Right renal pelvis (tissue), 4 donors: ENCODE results near the gene ZNF655. TPM values are rescaled to one million over a fixed set of nuclear protein-coding genes. Genes with fewer than 3 reads are reported as not detected.
"Not testable (repeated sequence)": the region's sequence is repeated elsewhere in the genome, so short reads cannot be mapped to it uniquely, and the experiment has no call there.

Source experiments
- DNase-seq, 4 donors: peaks; one replicate each; pipeline ENCODE4 v3.0.0-alpha.2; 2013; ENCODE audit warnings: low read depth in 4 of 4, low spot score in 3 of 4, missing footprints in 1 of 4
- polyA plus RNA-seq, 4 donors: library from polyadenylated mRNA; unstranded; fragments of 120-200 nt; gene quantifications; one replicate each; pipeline ENCODE4 v1.2.1, GENCODE V29; 2013; ENCODE audit not compliant: insufficient read length in 4 of 4

ZNF655 gene
- polyA plus RNA-seq, 4 donors = 65.7 to 81.6 (median 73.6) TPM

DNA sequence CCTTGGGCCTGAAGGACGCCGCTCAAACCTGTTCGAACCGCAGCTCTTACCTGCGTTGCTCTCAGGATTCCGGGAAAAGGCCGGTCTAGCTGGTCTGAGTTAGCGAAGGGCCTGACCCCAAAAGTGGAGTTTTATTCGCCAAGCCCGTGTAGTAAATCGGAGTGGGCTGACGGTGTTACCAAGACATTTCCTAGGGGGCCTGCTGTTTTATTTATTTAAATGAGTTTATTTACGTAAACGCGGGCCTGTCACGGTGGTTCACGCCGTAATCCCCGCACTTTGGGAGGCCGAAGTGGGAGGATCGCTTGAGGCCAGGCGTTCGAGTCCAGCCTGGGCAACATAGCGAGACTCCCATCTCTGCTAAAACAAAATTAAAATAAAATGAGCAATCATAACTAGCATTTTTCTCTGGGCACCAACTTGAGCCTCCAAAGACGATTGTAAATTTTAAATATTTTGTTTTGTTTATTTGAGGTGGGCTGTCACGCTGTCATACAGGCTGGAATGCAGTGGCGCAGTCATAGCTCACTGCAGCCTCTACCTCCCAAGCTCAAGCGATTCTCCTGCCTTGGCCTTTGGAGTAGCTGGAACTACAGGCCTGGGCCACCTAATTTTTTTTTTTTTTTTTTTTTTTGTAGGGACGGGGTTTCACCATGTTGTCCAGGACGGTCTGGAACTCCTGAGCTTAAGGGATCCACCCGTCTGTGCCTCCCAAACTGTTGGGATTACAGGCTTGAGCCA, 903 bp downstream of the ZNF655 start:
- DNase-seq = peak in 1 of 4 donors; percentile 39

DNA sequence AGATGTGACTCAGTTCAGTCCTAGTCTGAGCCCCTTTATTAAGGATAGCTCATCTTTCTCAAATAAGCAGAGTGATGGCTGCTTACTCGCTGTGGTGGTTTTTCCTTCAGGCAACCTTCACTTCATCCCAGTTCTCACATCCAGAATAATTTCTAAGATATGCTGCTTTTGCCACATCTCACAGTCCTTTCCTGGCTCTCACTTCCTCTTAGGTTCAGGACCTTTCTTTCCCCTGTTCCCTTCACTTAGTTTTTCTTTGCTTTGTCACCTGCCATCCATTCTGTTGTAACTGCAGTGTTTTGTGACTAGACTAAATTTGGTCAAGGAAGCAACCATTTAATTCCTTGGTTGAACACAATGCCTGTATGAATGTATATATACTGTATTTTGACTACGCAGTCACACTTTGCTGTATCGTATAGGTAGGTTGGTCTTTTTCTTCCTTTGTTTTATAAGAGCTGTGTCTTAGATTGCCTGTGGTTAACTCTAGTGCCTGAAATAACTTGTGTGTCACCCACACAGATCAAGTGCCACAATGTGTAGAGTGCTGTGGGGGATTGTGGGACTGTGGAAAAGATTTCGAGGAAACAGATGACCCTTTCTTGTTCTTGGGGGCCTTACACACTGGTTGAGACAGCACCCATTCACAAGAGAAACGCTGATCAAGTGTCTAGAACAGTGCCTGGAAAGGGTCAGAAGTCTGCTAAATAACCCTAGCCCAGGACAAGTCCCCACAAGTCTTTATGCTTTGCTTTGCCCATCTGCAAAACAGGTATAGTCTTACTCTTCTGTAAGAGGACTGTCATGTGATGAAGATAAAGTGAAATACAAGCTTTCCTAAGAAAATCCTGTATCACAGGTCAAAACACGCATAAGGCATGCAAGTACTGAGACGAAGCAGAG, 2.6 kb downstream of the ZNF655 start:
- no peak for DNase-seq

DNA sequence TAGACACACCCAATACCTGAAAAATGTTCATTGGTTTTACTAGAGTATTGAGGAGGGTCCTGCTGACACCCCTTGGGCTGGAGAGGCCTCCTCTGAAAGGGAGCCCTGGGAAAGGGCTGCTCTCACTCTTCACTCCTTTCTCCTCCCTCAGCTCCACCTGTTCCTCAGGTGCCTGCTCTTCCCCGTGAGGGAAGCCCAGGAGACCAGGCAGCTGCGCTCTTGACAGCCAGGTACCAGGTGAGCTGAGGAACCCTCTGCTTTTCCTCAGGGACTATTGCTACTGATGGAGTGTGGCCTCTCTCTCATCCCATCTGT, 3.3 kb downstream of the ZNF655 start:
- no peak for DNase-seq

DNA sequence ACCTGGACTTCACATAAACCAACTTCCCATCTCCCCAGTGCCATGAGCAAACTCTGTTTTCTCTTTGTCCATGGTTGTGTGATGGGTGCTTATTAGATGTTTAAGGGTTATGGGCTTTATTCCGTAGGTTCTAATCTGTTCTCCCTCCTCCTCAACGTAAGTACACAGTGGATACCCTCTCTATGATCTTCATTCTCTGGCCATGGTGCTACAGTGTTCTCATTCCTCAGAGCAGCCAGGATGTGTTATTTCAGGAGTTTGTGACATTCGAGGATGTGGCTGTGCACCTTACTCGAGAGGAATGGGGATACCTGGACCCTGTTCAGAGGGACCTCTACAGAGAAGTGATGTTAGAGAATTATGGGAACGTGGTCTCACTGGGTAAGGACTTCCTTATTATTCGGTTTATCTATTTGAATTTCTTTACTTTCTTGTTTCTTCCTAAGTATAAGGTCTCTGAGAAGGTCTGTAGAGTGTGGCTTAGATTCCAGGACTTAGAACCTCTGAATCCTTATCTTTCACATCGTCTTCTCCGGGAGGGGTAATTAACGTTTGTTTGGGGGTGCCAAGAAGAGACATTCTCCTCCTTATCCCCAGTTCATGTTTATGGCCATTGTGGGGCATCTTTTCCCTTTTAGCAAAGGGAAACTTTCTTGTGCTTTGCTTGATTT, 3.8 kb downstream of the ZNF655 start:
- no peak for DNase-seq

DNA sequence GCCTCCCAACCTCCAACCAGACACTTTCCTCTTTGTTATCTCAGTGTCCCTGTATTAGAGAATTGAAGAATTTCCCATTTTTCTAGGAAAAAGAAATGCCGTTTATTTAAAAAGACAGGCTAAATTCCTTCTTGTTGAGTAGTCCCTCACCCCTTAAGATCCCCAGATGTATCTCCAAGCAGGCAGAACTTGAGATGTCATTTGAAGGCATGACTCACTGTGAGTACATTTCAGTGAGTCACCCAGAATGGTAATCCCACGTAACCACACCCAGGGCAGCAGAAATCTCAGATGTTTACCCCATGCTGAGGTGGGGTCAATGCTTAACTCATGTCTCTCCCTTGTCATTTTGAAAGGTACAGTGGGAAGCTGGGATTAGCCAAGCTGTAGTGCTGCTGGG, 4.4 kb downstream of the ZNF655 start:
- DNase-seq = no peak

DNA sequence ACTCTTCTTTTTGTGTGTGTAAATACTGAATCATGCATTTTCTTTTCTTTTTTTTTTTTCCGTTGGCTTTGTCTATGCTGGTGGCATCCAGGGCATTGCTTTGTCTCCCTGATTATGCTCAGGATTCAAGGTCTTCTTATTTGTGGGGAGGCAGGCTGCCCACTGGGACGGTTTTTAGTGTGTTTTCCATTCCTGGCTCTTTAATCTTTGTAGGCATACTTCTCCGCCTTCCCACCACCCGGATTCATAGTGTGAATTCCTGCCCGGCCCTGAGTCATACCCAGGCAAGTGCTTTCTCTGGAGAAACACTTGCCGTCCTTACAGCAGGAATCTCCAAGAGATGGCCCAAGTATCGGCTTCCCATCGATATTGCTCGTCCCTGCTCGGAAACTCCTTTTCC, 5.2 kb downstream of the ZNF655 start:
- no peak for DNase-seq

DNA sequence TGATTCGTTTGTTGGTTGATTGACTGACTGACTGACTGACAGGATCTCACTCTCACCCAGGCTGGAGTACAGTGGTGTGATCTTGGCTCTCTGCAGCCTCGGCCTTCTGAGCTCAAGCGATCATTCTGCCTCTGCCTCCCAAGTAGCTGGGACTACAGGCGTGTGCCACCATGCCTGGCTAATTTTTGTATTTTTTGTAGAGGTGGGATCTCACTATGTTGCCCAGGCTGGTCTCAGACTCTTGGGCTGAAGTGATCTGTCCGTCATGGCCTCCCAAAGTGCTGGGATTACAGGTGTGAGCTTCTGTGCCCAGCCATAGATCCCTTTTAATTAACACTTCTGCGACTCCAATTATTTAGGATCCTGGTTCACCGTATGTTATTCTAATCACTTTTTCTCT, 10.3 kb downstream of the ZNF655 start:
- not testable (repeated sequence) for DNase-seq

DNA sequence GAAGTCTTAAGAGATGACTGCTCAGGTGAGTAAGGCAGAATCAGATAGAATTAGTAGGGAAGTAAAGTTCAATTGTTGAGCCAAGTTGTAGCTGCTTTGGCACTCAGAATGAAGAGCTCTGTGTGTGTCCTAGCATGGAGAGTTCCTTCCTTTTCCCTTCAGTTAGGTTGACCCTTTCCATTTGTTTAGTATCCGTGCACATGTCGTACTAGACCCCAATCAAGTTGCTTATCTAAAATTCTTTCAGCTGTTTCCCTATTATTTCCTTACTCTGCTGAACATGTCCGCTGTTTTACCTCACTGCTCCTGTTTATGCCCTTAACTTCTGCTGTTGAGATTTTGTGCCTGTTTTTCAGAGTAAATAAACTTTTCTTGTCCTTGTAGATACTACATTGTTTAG, 13.3 kb downstream of the ZNF655 start:
- DNase-seq = no peak

DNA sequence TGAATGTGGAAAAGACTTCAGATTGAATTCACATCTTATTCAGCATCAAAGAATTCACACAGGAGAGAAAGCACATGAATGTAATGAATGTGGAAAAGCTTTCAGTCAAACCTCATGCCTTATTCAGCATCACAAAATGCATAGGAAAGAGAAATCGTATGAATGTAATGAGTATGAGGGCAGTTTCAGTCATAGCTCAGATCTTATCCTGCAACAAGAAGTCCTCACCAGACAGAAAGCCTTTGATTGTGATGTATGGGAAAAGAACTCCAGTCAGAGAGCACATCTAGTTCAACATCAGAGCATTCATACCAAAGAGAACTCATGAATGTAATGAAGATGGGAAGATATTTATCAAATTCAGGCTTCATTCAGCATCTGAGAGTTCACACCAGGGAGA, 14.8 kb downstream of the ZNF655 start:
- DNase-seq = no peak

DNA sequence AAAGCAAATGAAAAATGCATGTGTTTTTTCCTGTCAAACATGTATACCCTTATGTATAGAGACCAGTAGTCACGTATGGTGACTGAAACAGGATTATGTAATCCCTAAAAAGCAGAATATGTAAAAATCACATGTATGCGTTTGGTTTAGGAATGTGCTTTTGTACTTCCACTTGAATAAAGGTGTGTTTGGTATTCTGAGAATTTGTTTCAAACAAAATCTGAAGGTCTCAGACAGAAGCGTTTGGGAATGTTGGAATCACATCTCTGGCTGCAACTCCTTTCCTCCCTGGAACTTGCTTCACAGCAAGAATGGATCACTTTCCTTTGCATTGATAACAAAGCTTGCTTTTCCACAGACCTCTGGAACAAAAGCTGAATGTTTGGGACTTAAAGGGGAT, 17.8 kb downstream of the ZNF655 start:
- DNase-seq = no peak

DNA sequence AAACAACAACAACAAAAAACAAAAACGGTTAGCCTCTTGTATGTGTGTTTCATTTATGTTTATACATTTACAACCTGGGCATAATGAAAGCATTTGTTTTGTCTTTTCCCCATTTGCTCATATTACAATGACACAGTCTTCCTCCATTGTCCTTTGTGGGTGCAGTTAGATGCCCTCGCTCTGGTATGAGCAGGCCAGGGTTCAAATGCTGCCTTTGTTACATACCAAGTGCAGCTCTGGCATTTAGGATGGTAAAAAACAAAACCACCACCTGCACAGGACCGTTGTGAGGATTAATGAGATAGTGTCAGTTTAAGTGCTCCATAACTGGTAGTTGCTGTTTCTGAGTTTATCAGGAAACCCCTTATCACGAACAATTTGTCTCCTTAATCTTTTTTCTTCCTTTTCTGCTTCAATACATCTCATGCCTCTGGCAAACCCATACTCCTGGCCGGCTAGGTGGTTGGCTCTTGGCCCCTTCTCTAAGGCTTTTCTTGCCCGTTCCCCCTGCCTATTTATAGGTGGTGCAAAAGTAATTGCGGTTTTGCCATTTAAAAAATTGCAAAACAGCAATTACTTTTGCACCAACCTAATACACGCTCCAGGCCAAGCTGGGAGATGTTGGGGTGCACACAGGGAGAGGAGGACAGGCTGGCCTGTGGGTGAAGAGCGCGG, 21.0 kb downstream of the ZNF655 start:
- no peak for DNase-seq

DNA sequence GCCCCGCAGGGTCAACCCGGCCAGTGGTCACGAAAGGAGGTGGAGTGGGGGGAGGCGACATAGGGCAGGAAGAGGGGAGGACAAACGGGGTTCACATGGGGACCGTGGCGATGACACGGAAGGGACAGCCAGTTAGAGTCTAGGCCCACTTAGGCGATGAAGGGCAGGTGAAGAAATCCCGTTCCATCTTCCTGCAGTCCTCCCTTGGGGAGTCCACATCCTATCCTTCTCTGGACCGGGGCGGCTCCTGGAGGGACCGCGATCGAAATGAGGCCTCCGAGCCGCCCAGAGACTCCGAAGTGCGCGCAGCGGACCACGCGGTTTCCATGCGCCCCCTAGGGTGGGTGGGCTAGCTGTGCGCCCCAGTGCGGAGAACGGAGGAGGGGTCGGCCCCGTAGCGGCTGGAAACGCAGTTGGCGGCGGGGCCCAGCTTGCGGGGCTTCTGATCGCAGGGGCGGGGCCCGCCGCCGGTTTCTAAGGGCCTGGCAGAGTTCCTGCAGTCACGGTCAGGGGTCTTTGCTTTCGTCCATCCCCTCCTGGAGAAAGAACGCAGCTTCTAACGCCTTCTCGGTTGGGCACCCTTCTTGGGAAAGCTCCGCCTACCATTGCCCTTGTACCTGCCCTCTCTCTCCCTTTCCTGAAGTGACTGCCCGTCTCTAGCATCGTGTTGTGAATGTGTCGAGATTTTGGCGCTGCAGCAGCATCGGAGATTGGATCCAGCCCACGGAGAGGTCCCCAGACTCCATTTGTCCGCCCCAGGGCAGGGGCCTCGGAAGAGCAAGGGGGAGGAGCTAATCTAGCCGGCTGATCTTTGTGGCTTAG, 21.7 kb downstream of the ZNF655 start:
- DNase-seq = peak; percentile 43 to 52 (median 46)

DNA sequence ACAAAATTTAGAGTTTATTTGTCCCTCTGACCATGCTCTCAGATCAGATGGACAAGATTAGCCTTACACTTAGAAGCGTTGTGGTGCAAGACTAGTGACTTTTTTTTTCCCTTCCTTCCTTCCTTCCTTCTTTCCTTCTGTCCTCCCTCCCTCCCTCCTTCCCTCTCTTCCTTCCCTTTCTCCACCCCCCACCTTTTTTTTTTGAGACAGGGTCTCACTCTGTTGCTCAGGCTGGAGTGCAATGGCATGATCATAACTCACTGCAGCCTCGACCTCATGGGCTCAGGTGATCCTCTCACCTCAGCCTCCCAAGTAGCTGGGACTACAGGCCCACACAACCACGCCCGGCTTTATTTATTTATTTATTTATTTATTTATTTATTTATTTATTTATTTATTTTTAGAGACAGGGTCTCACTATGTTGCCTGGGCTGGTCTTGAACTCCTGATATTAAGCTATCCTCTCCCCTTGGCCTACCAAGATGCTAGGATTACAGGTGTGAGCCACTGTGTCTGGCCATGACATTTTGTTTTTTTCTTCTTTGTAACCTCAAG, 22.4 kb downstream of the ZNF655 start:
- not testable (repeated sequence) for DNase-seq

DNA sequence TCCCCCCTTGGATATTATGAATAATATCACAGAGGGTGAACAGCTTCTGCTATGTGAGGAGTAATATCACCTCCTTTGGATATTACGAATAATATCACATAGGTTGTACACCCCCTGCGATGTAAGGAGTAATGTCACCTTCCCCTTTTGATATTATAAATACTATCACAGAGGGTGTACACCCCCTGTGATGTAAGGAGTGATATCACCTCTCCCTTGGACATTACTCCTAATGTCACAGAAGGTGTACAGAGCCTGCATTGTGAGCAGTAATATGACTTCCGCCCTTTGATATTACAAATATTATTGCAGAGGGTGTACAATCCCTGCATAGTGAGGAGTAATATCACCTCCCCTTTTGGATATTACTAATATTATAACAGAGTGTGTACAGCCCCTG, 30.4 kb downstream of the ZNF655 start:
- DNase-seq = no peak

DNA sequence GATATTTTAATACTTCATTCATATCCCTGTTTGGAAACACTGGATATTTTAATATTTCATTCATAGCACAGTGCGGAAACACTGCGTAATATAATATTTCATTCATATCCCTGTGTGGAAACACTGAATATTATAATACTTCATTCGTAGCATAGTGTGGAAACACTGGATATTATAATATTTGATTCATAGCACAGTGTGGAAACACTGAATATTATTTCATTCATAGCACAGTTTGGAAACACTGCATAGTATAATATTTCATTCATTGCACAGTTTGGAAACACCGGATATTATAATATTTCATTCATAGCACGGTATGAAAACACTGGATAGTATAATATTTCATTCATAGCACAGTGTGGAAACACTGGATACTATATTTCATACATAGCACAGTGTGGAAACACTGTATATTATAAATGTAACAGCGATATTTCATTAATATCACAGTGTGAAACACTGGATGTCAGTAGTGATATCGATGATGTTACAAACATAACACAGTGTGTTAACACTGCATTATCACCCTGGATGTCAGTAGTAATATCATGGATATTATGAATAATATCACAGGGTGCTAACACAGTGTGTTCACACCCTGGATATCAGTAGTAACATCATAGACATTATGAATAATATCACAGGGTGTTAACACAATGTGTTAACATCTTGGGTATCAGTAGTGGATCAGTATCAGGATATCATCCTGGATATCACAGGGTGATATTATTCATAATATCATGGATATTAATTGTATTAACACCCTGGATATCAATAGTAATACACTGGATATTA, 36.7 kb downstream of the ZNF655 start:
- no peak for DNase-seq

DNA sequence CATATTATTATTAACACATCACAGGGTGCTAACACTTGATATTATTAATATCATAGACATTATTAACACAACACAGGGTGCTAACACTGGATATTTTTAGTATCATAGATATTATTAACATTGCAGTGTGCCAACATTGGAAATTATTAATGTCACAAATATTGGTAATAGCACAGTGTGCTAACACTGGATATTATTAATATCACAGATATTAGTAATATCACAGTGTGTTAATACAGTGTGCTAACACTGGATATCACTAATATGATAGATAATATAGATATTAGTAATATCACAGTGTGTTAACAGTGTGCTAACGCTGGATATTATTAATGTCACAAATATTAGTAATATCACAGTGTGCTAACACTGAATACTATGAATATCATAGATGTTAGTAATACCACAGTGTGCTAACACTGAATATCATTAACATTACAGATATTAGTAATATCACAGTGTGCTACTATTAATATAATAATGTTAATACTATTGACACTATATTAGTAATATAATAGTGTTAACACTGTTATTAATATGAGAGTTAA, 38.0 kb downstream of the ZNF655 start:
- DNase-seq = no peak

DNA sequence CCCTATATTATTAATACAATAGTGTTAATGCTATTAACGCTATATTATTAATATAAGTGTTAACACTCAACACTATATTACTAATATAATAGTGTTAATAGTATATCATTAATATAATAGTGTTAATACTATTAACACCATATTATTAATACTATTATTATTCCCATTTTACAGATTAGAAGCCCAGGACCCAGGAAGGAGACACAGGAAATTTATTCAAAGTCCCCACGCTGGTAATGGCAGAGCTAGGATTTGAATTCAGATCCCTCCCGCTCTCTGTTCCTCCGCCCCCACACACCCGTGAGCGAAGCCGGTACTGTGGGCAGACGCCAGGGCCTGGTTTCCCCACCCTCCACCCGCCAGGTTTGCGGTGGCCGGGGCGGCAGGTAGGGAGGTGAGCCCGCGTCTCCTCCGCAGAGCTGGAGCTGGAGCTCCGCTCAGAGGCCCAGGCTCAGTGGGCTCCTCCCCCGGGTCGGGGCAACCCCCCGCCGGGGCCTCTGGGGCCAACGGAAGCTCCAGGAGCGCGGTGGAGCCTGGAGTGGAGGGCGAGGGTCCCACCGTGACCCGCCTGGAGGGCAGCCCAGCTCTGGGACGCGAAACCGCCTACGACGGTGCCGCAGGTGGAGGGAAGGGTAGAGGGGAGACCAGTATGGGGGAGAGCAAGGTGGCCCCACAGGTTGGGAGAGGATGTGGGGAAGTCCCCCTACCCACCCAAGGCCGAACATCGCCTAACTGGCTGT, 39.5 kb downstream of the ZNF655 start, which contains the start of gene TMEM225B:
TMEM225B (plus strand) TSS at position 506 of the 740 bp plus-strand sequence. CDS start 6,122 bp downstream, outside the sequence.
- DNase-seq = no peak

DNA sequence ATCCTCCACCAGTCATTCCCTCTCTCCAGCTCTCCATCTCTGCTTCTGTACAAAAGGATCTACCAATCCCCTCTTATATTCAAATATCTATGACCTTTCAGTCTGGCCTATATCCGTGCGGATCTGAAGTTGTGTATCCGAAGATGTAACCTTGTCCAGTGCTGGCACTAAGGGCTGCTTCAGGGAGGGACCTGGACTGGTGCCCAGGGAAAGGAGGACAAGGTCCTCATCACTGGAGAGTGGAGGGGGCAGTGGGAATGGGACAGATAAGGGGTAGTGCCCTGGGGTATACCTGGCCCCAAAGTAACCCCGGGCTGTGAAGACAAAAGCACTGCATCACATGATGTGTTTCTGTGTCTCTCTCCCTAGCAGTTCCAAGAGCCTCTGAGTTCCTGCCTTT, 41.4 kb downstream of the ZNF655 start:
- no peak for DNase-seq
